Smooth muscle cell (in vitro differentiated cells): ENCODE results near the gene SUPT3H. TPM values are rescaled to one million over a fixed set of nuclear protein-coding genes. Genes with fewer than 3 reads are reported as not detected.
A peak's percentile ranks its signal among the peaks of the same experiment; 100 is the strongest.

Source experiments
- DNase-seq: peaks from one replicate; lab custom pipeline; 2025; ENCODE audit not compliant: unreplicated experiment; lab: John Stamatoyannopoulos, UW
- H2AFZ ChIP-seq: fragments of 200-600 bp; sonication (generic); 2 replicates; pipeline ENCODE4 v1.6.0; 2016; ENCODE audit warnings: antibody characterized with exemption, low read depth, mild to moderate bottlenecking
- H3F3A ChIP-seq: fragments of 200-600 bp; sonication (generic); 2 replicates; pipeline ENCODE4 v1.6.0; 2017; ENCODE audit warnings: antibody characterized with exemption, low read depth
- H3K27ac ChIP-seq: fragments of 200-600 bp; sonication (generic); 2 replicates; pipeline ENCODE4 v1.5.1; 2016; ENCODE audit warnings: low read depth, mild to moderate bottlenecking
- H3K27me3 ChIP-seq: fragments of 200-600 bp; sonication (generic); 2 replicates; pipeline ENCODE4 v1.6.1; 2016; ENCODE audit warnings: low read depth, mild to moderate bottlenecking
- H3K36me3 ChIP-seq: fragments of 200-600 bp; sonication (generic); 2 replicates; pipeline ENCODE4 v1.5.1; 2016; ENCODE audit warnings: low read depth
- H3K4me1 ChIP-seq: fragments of 200-600 bp; sonication (generic); 2 replicates; pipeline ENCODE4 v1.5.1; 2016; ENCODE audit warnings: low read depth
- H3K4me2 ChIP-seq: fragments of 200-600 bp; sonication (generic); 2 replicates; pipeline ENCODE4 v1.6.0; 2016; ENCODE audit warnings: mild to moderate bottlenecking
- H3K4me3 ChIP-seq: fragments of 200-600 bp; sonication (generic); 2 replicates; pipeline ENCODE4 v1.5.1; 2016; ENCODE audit warnings: mild to moderate bottlenecking
- H3K79me2 ChIP-seq: fragments of 200-600 bp; sonication (generic); 2 replicates; pipeline ENCODE4 v1.6.0; 2016; ENCODE audit warnings: low read depth, mild to moderate bottlenecking
- H3K9ac ChIP-seq: fragments of 200-600 bp; sonication (generic); 2 replicates; pipeline ENCODE4 v1.6.0; 2016; ENCODE audit warnings: low read depth
- H3K9me3 ChIP-seq: fragments of 200-600 bp; sonication (generic); replicated peaks from 2 replicates; pipeline ENCODE4 v1.5.1; 2016; ENCODE audit warnings: low read depth
- H4K20me1 ChIP-seq: fragments of 200-600 bp; sonication (generic); 2 replicates; pipeline ENCODE4 v1.6.0; 2016; ENCODE audit warnings: low read depth
- CTCF ChIP-seq: fragments of 200-600 bp; sonication (generic); IDR thresholded peaks from 2 replicates; pipeline ENCODE4 v1.5.1; 2017; ENCODE audit warnings: borderline replicate concordance, mild to moderate bottlenecking, antibody characterized with exemption; ENCODE audit not compliant: insufficient read depth, poor library complexity, severe bottlenecking
- WGBS: methylation state at CpG from one replicate; pipeline ENCODE4 v1.1.7; 2016; ENCODE audit warnings: low lambda C conversion rate; 5-methylcytosine and 5-hydroxymethylcytosine counted together
- polyA plus RNA-seq: library from polyadenylated mRNA; unstranded; fragments of >200 nt; fragmentation: Nextera tagmentation; extraction: Ambion mirVana; gene quantifications from 2 replicates; pipeline ENCODE4 v1.2.1, GENCODE V29; 2016
- total RNA-seq: library from RNA; depleted of rRNA; stranded (reverse); fragments of >200 nt; gene quantifications from 2 replicates; pipeline ENCODE4 v1.2.3, GENCODE V29; 2014

The SUPT3H gene
- total and polyA plus RNA-seq, 2 experiments from 2014 or later, result 19.4 to 22.9 TPM

GRCh38 chr6:45419571-45420082 lies 41.9 kb upstream of the SUPT3H start:
- H3F3A ChIP-seq, result peaks cover 4% of the 10 kb centered on the region
- H4K20me1 ChIP-seq, result peaks cover 5% of the 10 kb centered on the region
- H3K9me3 ChIP-seq, result no peaks in the 10 kb centered on the region
- no peak for DNase-seq
- TF ChIP-seq CTCF, result peak; percentile 34
- H3K79me2 ChIP-seq, result peaks cover 37% of the 10 kb centered on the region
- no peaks in the 10 kb centered on the region for H3K27me3 ChIP-seq
- H3K9ac ChIP-seq, result peak overlapping the region; percentile 33
- H3K27ac ChIP-seq, result peak overlapping the region; percentile 83
- peaks cover 20% of the 10 kb centered on the region for H3K4me1 ChIP-seq
- peak overlapping the region; percentile 89 for H3K4me2 ChIP-seq
- no peaks in the 10 kb centered on the region for H3K36me3 ChIP-seq
- H3K4me3 ChIP-seq, result peak overlapping the region; percentile 65
- 2% methylated on average over 31 of the region's 38 CpGs for WGBS
- peak overlapping the region; percentile 87 for H2AFZ ChIP-seq

- Histone ChIP-seq H3K9ac (no peak overlapping the region), H3K79me2 (peaks cover 16% of the 10 kb centered on the region), H3K36me3 (no peaks in the 10 kb centered on the region), H3K27me3 (no peaks in the 10 kb centered on the region), H3K4me3 (no peak overlapping the region), H4K20me1 (no peaks in the 10 kb centered on the region), H2AFZ (no peak overlapping the region), H3K4me2 (no peak overlapping the region), H3K4me1 (peaks cover 14% of the 10 kb centered on the region), H3K9me3 (no peaks in the 10 kb centered on the region), H3K27ac (no peak overlapping the region), H3F3A (peaks cover 4% of the 10 kb centered on the region)
- WGBS, result 98% methylated on average over 2 of the region's 2 CpGs
- no peak for DNase-seq
- TF ChIP-seq CTCF, result no peak
These were observed 39.7 kb upstream of the SUPT3H start for GRCh38 chr6:45417436-45417835.

GRCh38 chr6:45416700-45417099 lies 39.0 kb upstream of the SUPT3H start:
- H2AFZ ChIP-seq, result no peak overlapping the region
- no peaks in the 10 kb centered on the region for H3K36me3 ChIP-seq
- H3K4me3 ChIP-seq, result no peak overlapping the region
- no peaks in the 10 kb centered on the region for H3K9me3 ChIP-seq
- H3K79me2 ChIP-seq, result peaks cover 15% of the 10 kb centered on the region
- peaks cover 14% of the 10 kb centered on the region for H3K4me1 ChIP-seq
- H3K27ac ChIP-seq, result no peak overlapping the region
- WGBS, result 66% methylated on average over 2 of the region's 2 CpGs
- TF ChIP-seq CTCF, result no peak
- no peak overlapping the region for H3K9ac ChIP-seq
- no peak overlapping the region for H3K4me2 ChIP-seq
- peaks cover 4% of the 10 kb centered on the region for H3F3A ChIP-seq
- no peaks in the 10 kb centered on the region for H4K20me1 ChIP-seq
- no peaks in the 10 kb centered on the region for H3K27me3 ChIP-seq
- no peak for DNase-seq
